Mucosa of descending colon (tissue), 3 donors: Measurements from ENCODE around the gene NRROS. TPM values are rescaled to one million over a fixed set of nuclear protein-coding genes. Genes with fewer than 3 reads are reported as not detected.
"Not testable (repeated sequence)": the region's sequence is repeated elsewhere in the genome, so short reads cannot be mapped to it uniquely, and the experiment has no call there.

Experiments
- ATAC-seq: fragments of 200-7000 bp; cut with Tn5 transposase; one replicate; pipeline ENCODE4 v1.9.1; 2020; ENCODE audit warnings: mild to moderate bottlenecking, moderate library complexity
- DNase-seq, 3 donors: peaks; one replicate each; pipeline ENCODE4 v3.0.0-alpha.2; 2020
- H3K36me3 ChIP-seq: fragments of 200-600 bp; one replicate; pipeline ENCODE4 v1.8.0; 2021; ENCODE audit warnings: low read depth, mild to moderate bottlenecking
- H3K4me1 ChIP-seq: fragments of 200-600 bp; one replicate; pipeline ENCODE4 v1.8.0; 2021; ENCODE audit warnings: low read depth, mild to moderate bottlenecking
- H3K4me3 ChIP-seq: fragments of 200-600 bp; one replicate; pipeline ENCODE4 v1.8.0; 2021; ENCODE audit warnings: mild to moderate bottlenecking
- H3K9me3 ChIP-seq: fragments of 200-600 bp; one replicate; pipeline ENCODE4 v1.8.0; 2021; ENCODE audit warnings: mild to moderate bottlenecking
- intact Hi-C, 2 donors: fragments of 100-400 bp; cut with DNase I in 1 of 2; cut with micrococcal nuclease in 1 of 2; formaldehyde crosslinking; loops; one replicate each; pipeline versions ENCODE4 v1.11.0 to v1.11.1; 2022; cut with DNase I, micrococcal nuclease
- total RNA-seq, 3 donors: library from RNA; stranded (reverse); fragmentation: NEBNext Ultra II Directional in 2 of 3; extraction: Animal tissue kit (Norgen Biotek cat#: 25700) in 2 of 3; gene quantifications; one replicate each; pipeline versions ENCODE4 v1.2.1 to v1.2.4, GENCODE V29; 2021 to 2023
- TF ChIP-seq, protein P1 (sequence below): fragments of 200-600 bp; IDR thresholded peaks from one replicate; pipeline ENCODE4 v1.8.0; 2022; ENCODE audit warnings: antibody characterized with exemption, mild to moderate bottlenecking
- donor health status: DM: no; HTN: no; CAD: no; lungs with moderate emphysema.
- donor health status: DM: no; HTN: no; CAD: no.
- donor health status: DM: no; HTN: yes; CAD: no.

The NRROS gene
- total RNA-seq, 3 donors from 2014 or later, result 1.1 to 6.0 (median 5.4) TPM

DNA sequence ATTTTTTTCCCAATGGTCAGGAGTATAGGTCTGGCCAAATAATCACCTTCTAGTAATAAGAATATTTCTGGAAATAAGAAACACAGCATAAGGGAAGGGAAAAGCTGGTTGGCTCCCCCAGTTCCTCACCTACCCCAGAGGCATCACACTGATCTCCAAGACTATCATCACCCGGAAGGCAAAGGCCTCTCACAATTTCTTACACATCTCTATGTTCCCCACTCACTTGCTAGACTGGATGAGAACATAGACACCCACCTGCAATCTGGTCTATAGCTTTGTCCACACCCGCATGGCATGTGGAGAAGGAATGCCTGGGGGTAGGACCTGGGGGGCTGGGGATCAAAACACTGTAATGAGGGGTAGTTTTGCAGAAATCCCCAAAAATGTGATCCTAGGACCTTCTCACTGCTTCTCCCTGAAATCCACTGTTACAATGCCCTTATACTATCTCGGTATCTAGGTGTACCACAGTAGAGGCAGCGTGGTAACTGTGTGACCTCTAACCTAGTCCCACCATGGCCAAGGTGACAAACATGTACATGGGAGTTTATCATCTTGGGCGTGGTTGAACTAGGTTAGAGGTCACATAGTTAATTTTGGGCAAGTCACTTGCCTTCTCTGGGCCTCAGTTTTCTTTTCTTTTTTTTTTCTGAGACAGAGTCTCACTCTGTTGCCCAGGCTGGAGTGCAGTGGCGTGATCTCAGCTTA is 29.5 kb upstream of the NRROS start:
- TF ChIP-seq, protein P1, sequence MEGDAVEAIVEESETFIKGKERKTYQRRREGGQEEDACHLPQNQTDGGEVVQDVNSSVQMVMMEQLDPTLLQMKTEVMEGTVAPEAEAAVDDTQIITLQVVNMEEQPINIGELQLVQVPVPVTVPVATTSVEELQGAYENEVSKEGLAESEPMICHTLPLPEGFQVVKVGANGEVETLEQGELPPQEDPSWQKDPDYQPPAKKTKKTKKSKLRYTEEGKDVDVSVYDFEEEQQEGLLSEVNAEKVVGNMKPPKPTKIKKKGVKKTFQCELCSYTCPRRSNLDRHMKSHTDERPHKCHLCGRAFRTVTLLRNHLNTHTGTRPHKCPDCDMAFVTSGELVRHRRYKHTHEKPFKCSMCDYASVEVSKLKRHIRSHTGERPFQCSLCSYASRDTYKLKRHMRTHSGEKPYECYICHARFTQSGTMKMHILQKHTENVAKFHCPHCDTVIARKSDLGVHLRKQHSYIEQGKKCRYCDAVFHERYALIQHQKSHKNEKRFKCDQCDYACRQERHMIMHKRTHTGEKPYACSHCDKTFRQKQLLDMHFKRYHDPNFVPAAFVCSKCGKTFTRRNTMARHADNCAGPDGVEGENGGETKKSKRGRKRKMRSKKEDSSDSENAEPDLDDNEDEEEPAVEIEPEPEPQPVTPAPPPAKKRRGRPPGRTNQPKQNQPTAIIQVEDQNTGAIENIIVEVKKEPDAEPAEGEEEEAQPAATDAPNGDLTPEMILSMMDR, result no peak
- intact Hi-C loops, result loop anchor here (5.0 kb wide), 2 partner anchors 72 to 77 kb away; no protein-coding TSS in a partner anchor
- no peaks in the 10 kb centered on the region for H3K9me3 ChIP-seq
- no peaks in the 10 kb centered on the region for H3K36me3 ChIP-seq
- no peak overlapping the region for H3K4me3 ChIP-seq
- ATAC-seq (no peak), DNase-seq (no peak)
- peaks cover 8% of the 10 kb centered on the region for H3K4me1 ChIP-seq

DNA sequence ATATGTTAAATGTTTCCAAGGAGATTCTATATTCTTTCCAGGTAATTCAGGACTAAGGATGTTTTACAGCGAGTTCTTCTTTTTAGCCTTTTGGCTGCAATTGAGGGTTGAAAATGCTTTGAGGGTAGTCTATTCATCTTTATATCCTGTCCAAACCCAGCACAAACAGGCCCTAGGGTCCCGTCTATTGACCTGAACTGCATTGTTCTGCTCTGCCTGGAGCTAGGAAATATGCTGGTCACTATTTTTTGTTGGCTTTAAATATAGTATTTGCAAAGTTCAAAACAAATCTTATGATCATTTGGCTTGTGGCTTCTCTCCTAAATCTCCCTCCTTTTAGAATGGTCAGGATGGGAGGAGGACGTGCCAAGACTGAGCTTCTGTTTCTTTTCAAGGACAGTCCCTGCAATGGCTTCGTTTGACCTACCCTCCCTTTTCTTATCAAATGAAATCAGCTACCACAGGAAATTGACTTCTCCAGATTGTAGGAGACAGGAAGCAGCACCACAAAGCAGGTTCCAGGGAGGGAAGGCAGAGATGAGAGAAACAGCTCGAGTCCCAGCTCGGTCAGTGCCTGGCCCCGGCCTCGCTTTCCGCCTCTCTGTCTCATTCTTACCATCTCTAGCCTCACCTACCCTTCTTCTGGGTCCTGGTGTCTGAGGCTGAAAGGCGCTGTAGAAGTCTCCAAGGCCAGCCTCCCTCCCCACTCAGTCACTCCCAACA is 27.6 kb upstream of the NRROS start:
- ATAC-seq, result no peak

DNA sequence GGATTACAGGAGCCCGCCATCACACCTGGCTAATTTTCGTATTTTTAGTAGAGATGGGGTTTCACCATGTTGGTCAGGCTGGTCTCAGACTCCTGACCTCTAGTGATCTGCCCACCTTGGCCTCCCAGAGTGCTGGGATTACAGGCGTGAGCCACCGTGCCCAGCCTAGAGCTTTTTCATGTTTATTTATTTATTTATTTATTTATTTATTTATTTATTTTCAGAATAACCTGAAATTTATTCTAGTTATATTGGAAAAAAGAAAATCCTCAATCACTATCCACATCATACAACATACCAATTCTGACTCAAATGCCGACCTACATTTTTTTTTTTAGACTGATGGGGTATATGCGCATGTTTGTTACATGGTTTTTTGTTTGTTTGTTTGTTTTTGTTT is 24.3 kb upstream of the NRROS start:
- H3K4me1 ChIP-seq, H3K36me3 ChIP-seq, ATAC-seq, DNase-seq, H3K9me3 ChIP-seq, intact Hi-C loops, H3K4me3 ChIP-seq: not testable (repeated sequence)

More for the DNA sequence above, 27.6 kb upstream of the NRROS start:
- Histone ChIP-seq H3K4me1 (peaks cover 8% of the 10 kb centered on the region), H3K4me3 (no peak overlapping the region), H3K9me3 (no peaks in the 10 kb centered on the region), H3K36me3 (no peaks in the 10 kb centered on the region)
- no peak for DNase-seq
- TF ChIP-seq, protein P1, result no peak
- intact Hi-C loops, result no loop called here

DNA sequence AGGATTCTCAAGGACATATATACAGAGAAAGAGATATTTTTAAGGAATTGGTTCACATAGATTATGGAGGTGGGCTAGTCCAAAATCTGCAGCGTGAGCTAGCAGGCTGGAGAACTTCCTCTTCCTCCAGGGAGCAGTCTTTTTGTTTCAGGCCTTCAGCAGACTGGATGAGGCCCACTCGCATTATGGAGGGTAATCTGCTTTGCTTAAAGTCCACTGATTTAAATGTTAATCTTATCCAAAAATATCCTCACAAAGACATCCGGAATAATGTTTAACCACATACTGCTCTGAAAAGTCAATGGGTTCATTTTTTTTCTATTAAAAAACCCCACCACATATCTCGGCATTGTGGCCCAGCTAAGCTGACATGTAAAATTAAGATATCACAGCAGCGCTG is 22.2 kb upstream of the NRROS start:
- ATAC-seq (no peak), DNase-seq (no peak)
- TF ChIP-seq, protein P1, result no peak
- H3K36me3 ChIP-seq, result no peaks in the 10 kb centered on the region
- intact Hi-C loops, result no loop called here
- no peak overlapping the region for H3K4me3 ChIP-seq
- H3K9me3 ChIP-seq, result no peaks in the 10 kb centered on the region
- H3K4me1 ChIP-seq, result no peaks in the 10 kb centered on the region

DNA sequence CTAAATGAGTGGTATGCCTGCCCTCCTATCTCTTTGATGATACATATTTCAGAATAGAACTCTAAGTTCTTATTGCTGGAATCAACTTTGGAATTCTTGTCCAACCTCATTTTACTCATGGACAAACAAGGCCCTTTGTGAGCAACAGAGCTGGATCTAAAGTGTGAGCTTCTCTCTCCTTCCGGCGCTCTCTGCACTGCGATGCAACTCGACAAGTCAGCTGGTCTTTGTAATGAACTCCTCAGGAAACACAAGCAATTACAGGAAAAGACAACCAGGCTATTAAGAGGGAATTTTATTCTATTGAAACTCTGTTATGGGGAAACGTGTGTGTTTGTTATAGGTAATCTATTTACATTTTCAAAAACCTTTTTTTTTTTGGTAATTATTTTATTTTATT is 20.3 kb upstream of the NRROS start:
- intact Hi-C loops, result no loop called here

DNA sequence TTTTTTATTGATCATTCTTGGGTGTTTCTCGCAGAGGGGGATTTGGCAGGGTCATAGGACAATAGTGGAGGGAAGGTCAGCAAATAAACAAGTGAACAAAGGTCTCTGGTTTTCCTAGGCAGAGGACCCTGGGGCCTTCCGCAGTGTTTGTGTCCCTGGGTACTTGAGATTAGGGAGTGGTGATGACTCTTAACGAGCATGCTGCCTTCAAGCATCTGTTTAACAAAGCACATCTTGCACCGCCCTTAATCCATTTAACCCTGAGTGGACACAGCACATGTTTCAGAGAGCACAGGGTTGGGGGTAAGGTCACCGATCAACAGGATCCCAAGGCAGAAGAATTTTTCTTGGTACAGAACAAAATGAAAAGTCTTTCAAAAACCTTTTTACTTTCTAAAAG is 19.9 kb upstream of the NRROS start:
- intact Hi-C loops, H3K4me1 ChIP-seq, H3K36me3 ChIP-seq, H3K9me3 ChIP-seq, ATAC-seq, H3K4me3 ChIP-seq, DNase-seq: not testable (repeated sequence)

More for the DNA sequence above, 20.3 kb upstream of the NRROS start:
- Histone ChIP-seq H3K36me3 (no peaks in the 10 kb centered on the region), H3K4me1 (no peaks in the 10 kb centered on the region), H3K9me3 (no peaks in the 10 kb centered on the region), H3K4me3 (no peak overlapping the region)
- no peak for ATAC-seq
- DNase-seq, result no peak
- TF ChIP-seq, protein P1, result no peak
